HCT116 (cell line): ENCODE measurements around the gene YKT6. TPM values are rescaled to one million over a fixed set of nuclear protein-coding genes. Genes with fewer than 3 reads are reported as not detected.

Experiments used
- ATAC-seq: fragments of 200-7000 bp; cut with Tn5 transposase; 2 replicates; pipeline ENCODE4 v1.9.1; 2020; ENCODE audit warnings: mild to moderate bottlenecking, moderate library complexity
- BruUV-seq: library from RNA; stranded (reverse); fragments of 400-500 nt; replicated peaks from 2 replicates; lab custom pipeline; 2021; lab: Mats Ljungman, UMichigan
- CTCF ChIA-PET: fragments of 300-600 bp; sonication (Branson Sonifier 250); formaldehyde crosslinking; loops from one replicate; lab custom pipeline; 2021; ENCODE audit warnings: antibody characterized with exemption; lab: Charles Lee
- POLR2A ChIA-PET: fragments of 300-600, 350-600 bp; sonication (Branson Sonifier 250); formaldehyde crosslinking; loops from one replicate; lab custom pipeline; 2021; ENCODE audit warnings: antibody characterized with exemption; lab: Charles Lee
- RAD21 ChIA-PET, 2 experiments: fragments of 300-600 bp; sonication (Branson Sonifier 250); formaldehyde crosslinking; loops; one replicate each; lab custom pipeline; 2023; ENCODE audit warnings: low total read pairs in 2 of 2; ENCODE audit not compliant: uncharacterized antibody in 2 of 2, unreplicated experiment in 2 of 2, low non-redundant PET in 1 of 2; lab: Charles Lee
- DNase-seq: peaks from one replicate; pipeline ENCODE4 v3.0.0-alpha.2; 2010; ENCODE audit warnings: low read depth, low spot score
- H2AFZ ChIP-seq: fragments of 200-600 bp; shearing (Covaris generic), sonication (generic); 2 replicates; pipeline ENCODE4 v1.6.1; 2017; ENCODE audit warnings: low read depth, mixed run types, mixed read lengths, antibody characterized with exemption, low read length; ENCODE audit not compliant: poor library complexity, severe bottlenecking
- H3K27ac ChIP-seq: 2 replicates; pipeline ENCODE4 v1.5.1; 2012; ENCODE audit warnings: low read depth, low read length
- H3K27me3 ChIP-seq: fragments of 200-600 bp; sonication (generic); 2 replicates; pipeline ENCODE4 v1.6.1; 2016; ENCODE audit warnings: mixed run types, low read length, mixed read lengths; ENCODE audit not compliant: insufficient read depth
- H3K36me3 ChIP-seq, 2 experiments: fragments of 200-500 bp in 1 of 2; fragments of 200-600 bp in 1 of 2; sonication (Bioruptor generic) in 1 of 2; sonication (generic) in 1 of 2; 2 replicates each; pipeline versions ENCODE4 v1.5.1 to v1.6.1; 2014 to 2016; ENCODE audit warnings: low read length in 2 of 2, inconsistent platforms in 1 of 2, mixed read lengths in 1 of 2, mixed run types in 1 of 2; ENCODE audit not compliant: insufficient read depth in 2 of 2, control insufficient read depth in 1 of 2
- H3K4me1 ChIP-seq, 2 experiments: fragments of 200-600 bp in 1 of 2; sonication (generic) in 1 of 2; 2 replicates each; pipeline versions ENCODE4 v1.5.1 to v1.6.1; 2012 to 2017; ENCODE audit warnings: low read length in 2 of 2, inconsistent platforms in 1 of 2, mild to moderate bottlenecking in 1 of 2, mixed read lengths in 1 of 2, mixed run types in 1 of 2, moderate library complexity in 1 of 2; ENCODE audit not compliant: insufficient read depth in 2 of 2, control insufficient read depth in 1 of 2
- H3K4me2 ChIP-seq: fragments of 200-600 bp; sonication (generic); 2 replicates; pipeline ENCODE4 v1.6.1; 2017; ENCODE audit warnings: mixed run types, low read length, mixed read lengths
- H3K4me3 ChIP-seq, 2 experiments: fragments of 200-600 bp in 1 of 2; sonication (generic) in 1 of 2; replicated peaks in 1 of 2; 2 replicates each; pipeline ENCODE4 v1.5.1; 2011 to 2016; ENCODE audit warnings: low read length in 2 of 2, control low read depth in 1 of 2, low read depth in 1 of 2, mild to moderate bottlenecking in 1 of 2, mixed read lengths in 1 of 2, mixed run types in 1 of 2
- H3K79me2 ChIP-seq: fragments of 200-600 bp; sonication (generic); 2 replicates; pipeline ENCODE4 v1.6.1; 2017; ENCODE audit warnings: mild to moderate bottlenecking, mixed run types, low read length, moderate library complexity, mixed read lengths; ENCODE audit not compliant: insufficient read depth
- H3K9ac ChIP-seq: fragments of 200-600 bp; sonication (generic); 2 replicates; pipeline ENCODE4 v1.6.1; 2016; ENCODE audit warnings: low read length, mixed read lengths
- H3K9me2 ChIP-seq: fragments of 200-600 bp; sonication (generic), shearing (Covaris generic); 2 replicates; pipeline ENCODE4 v1.6.1; 2017; ENCODE audit warnings: mixed run types, mild to moderate bottlenecking, moderate library complexity; ENCODE audit not compliant: insufficient read depth
- H3K9me3 ChIP-seq, 2 experiments: fragments of 200-500 bp in 1 of 2; fragments of 200-600 bp in 1 of 2; sonication (Bioruptor generic) in 1 of 2; sonication (generic) in 1 of 2; 2 replicates each; pipeline ENCODE4 v1.6.1; 2014 to 2017; ENCODE audit warnings: low read length in 2 of 2, mixed read lengths in 2 of 2, inconsistent platforms in 1 of 2, low read depth in 1 of 2, mild to moderate bottlenecking in 1 of 2, mixed run types in 1 of 2, moderate library complexity in 1 of 2; ENCODE audit not compliant: control insufficient read depth in 1 of 2, insufficient read depth in 1 of 2
- H4K20me1 ChIP-seq: fragments of 200-600 bp; sonication (generic), shearing (Covaris generic); 2 replicates; pipeline ENCODE4 v1.6.1; 2017; ENCODE audit warnings: mixed run types, mild to moderate bottlenecking, moderate library complexity; ENCODE audit not compliant: insufficient read depth
- CBX3 ChIP-seq: IDR thresholded peaks from 2 replicates; pipeline ENCODE4 v1.6.1; 2012; ENCODE audit warnings: low read depth
- CEBPB ChIP-seq: IDR thresholded peaks from 2 replicates; pipeline ENCODE4 v1.6.1; 2012; ENCODE audit warnings: low read depth
- EGR1 ChIP-seq: IDR thresholded peaks from 2 replicates; pipeline ENCODE4 v1.6.1; 2012; ENCODE audit warnings: low read depth
- ELF1 ChIP-seq: IDR thresholded peaks from 2 replicates; pipeline ENCODE4 v1.6.1; 2012; ENCODE audit warnings: low read depth, borderline replicate concordance
- EZH2 ChIP-seq: fragments of 200-600 bp; sonication (generic); IDR thresholded peaks from 2 replicates; pipeline ENCODE4 v1.6.1; 2017; ENCODE audit warnings: antibody characterized with exemption, mixed run types
- EZH2phosphoT487 ChIP-seq: fragments of 200-600 bp; IDR thresholded peaks from 2 replicates; pipeline ENCODE4 v1.6.1; 2018; ENCODE audit warnings: antibody characterized with exemption, borderline replicate concordance
- FOSL1 ChIP-seq: IDR thresholded peaks from 2 replicates; pipeline ENCODE4 v1.6.1; 2012; ENCODE audit warnings: low read depth
- POLR2A ChIP-seq: IDR thresholded peaks from 2 replicates; pipeline ENCODE4 v1.7.0; 2011; ENCODE audit warnings: borderline replicate concordance; ENCODE audit not compliant: insufficient read depth, insufficient read length; ENCODE audit errors: extremely low read depth
- RAD21 ChIP-seq: IDR thresholded peaks from 2 replicates; pipeline ENCODE4 v1.6.1; 2012; ENCODE audit warnings: low read depth, mild to moderate bottlenecking
- REST ChIP-seq: IDR thresholded peaks from 2 replicates; pipeline ENCODE4 v1.6.1; 2012; ENCODE audit warnings: low read depth
- SP1 ChIP-seq: IDR thresholded peaks from 2 replicates; pipeline ENCODE4 v1.6.1; 2012; ENCODE audit warnings: low read depth
- TCF7L2 ChIP-seq: IDR thresholded peaks from 2 replicates; pipeline ENCODE4 v1.7.0; 2011; ENCODE audit warnings: borderline replicate concordance, inconsistent platforms; ENCODE audit not compliant: insufficient read depth, insufficient read length; ENCODE audit errors: extremely low read depth
- YY1 ChIP-seq: IDR thresholded peaks from 2 replicates; pipeline ENCODE4 v1.6.1; 2011; ENCODE audit warnings: low read length, low read depth, moderate library complexity, mild to moderate bottlenecking; ENCODE audit not compliant: insufficient replicate concordance; ENCODE audit errors: extremely low read depth
- ZBTB33 ChIP-seq: IDR thresholded peaks from 2 replicates; pipeline ENCODE4 v1.6.1; 2011; ENCODE audit warnings: mild to moderate bottlenecking, low read length, moderate library complexity; ENCODE audit not compliant: insufficient replicate concordance; ENCODE audit errors: extremely low read depth
- ZFX ChIP-seq: fragments of 450-650 bp; IDR thresholded peaks from 2 replicates; pipeline ENCODE4 v1.6.1; 2017
- intact Hi-C: fragments of 100-400 bp; cut with micrococcal nuclease; formaldehyde crosslinking; loops from 2 replicates; pipeline ENCODE4 v1.10.0; 2022
- total RNA-seq: library from RNA; stranded (reverse); gene quantifications from one replicate; pipeline ENCODE4 v1.2.1, GENCODE V29; 2021; ENCODE audit not compliant: unreplicated experiment

YKT6 gene
- total RNA-seq, 1 experiment from 2014 or later: 84.8 TPM

DNA sequence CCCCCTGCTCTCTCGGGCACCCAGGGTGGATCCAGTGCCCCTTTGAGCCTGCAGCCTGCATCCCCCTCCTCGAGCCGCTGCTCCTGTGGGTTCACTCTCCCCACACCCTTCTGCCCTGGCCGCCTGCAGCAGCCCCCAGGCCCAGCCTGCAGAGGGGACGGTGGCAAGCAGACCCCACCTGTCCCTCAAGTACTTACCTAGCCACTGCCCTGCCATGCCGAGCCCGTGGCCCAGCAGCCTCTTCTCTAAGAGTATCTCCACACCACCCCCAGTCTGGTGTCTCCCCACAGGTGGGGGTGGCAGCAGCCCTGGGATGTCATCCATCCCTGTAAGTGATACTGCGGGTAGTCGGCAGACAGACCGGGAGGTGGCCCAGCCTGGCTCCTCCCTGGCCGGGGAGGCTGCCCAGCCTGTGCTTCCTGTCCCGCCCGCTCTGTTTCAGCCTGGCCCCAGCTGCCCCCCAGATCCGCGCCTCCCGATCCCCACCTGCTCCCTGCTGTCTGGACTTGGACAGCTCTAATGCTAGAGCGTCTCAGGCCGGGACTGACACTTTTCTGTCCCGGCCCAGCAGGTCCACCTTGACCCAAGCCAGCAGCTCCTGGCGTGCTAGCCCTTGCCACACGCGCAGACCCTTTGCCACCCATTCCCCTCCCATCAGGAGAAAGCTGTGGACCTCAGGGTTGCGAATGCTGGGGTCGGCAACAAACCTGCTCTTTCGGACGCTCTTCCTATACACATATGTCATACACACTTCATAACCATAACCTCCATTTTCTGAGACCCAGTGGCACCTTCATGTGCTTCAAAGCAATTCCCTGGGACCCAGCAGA is 25.0 kb downstream of the YKT6 start (continued):
- TF ChIP-seq REST: no peak
- no peak for TF ChIP-seq EZH2phosphoT487
- TF ChIP-seq YY1: no peak
- TF ChIP-seq CBX3: no peak
- TF ChIP-seq POLR2A: no peak
- TF ChIP-seq SP1: no peak

GRCh38 chr7:44226396-44226753 is 25.6 kb downstream of the YKT6 start:
- Histone ChIP-seq H3K4me2 (no peak overlapping the region), H2AFZ (no peak overlapping the region), H3K9ac (no peak overlapping the region), H3K4me3 (no peak overlapping the region), H3K4me1 (no peaks in the 10 kb centered on the region), H3K9me3 (no peaks in the 10 kb centered on the region), H3K36me3 (no peaks in the 10 kb centered on the region), H3K27ac (no peak overlapping the region), H3K9me2 (no peaks in the 10 kb centered on the region), H4K20me1 (no peaks in the 10 kb centered on the region), H3K27me3 (no peaks in the 10 kb centered on the region), H3K79me2 (no peaks in the 10 kb centered on the region)
- POLR2A ChIA-PET: no interaction called here
- BruUV-seq: no TSS peak
- RAD21 ChIA-PET: no interaction called here
- DNase-seq (no peak), ATAC-seq (no peak)
- intact Hi-C loops: no loop called here
- CTCF ChIA-PET: no interaction called here
- no peak for TF ChIP-seq FOSL1
- TF ChIP-seq ZBTB33: no peak
- no peak for TF ChIP-seq RAD21
- no peak for TF ChIP-seq REST
- no peak for TF ChIP-seq ELF1
- no peak for TF ChIP-seq ZFX
- no peak for TF ChIP-seq EGR1
- no peak for TF ChIP-seq TCF7L2
- TF ChIP-seq EZH2: no peak
- no peak for TF ChIP-seq CEBPB
